GM21526 (cell line): Measurements from ENCODE around the gene CACNA1I.

Source experiments
- ATAC-seq: cut with Tn5 transposase; IDR thresholded peaks from one replicate; pipeline ENCODE4 v1.9.1; 2021; ENCODE audit warnings: moderate library complexity; ENCODE audit not compliant: unreplicated experiment, low FRiP score

The CACNA1I gene

DNA sequence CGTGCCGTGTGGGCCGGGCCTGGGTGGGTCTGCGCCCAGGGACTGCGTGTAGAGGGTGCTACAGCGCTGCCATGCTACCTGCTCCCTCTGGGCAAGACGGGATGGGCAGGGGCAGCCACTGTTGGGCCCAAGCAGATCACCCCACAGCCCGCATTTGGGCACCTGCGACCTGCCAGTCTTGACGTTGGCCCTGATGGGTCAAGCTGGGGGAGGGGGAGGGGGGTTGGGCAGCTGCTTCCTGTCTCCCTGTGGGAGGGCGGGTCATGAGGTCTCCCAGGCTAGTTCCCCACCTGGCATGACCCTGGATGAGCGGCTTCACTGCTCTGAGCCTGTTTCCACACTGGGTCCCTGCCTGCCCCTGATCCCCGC, 35.2 kb upstream of the CACNA1I start:
- no peak for ATAC-seq

DNA sequence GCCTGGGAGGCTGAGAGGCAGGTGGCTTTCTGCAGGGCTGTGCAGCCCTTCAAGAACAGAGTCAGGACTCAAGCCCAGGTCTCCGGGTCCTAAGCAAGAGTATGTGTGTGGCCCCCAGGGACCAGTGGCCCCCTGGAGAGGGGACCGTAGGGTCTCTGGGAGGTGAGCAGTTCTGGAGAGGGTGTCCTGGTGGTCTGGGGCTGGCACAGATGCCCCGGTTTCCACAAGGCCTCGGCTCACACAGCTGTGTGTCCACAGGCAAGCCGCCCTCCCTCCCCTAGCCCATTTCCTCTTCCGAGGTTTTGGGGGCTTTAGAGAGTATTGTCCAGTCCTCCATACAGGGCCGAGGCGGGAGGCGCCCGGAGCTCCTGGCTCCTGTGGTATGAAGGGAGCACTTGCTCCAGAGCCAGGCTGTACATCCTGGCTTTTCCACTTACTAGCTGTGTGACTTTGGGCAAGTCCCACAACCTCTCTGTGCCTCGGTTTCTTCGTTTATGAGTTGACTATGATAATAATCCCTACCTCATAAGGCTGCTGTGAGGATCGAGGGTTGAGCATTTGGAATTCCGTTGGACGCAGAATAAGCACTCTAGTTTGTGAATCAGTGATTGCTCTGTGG, 34.6 kb upstream of the CACNA1I start:
- ATAC-seq: no peak

DNA sequence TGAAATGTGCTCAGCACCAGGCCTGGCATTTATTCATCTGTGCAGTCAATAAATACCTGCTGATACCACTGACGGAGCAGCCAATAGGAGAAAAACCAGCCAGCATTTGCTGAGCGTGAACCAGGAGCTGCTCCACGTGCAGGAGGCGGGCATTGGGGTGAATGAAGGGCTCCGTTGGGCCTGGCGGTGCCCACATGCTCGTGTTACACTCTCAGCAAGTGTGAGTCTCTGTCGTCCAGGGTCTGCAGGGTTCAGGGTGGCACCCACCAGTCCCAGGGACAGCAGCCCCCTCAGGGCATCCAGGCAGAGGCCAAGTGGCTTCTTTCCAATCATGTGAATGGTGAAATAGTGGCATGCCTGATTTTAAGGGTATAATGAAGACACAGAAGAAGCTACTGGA, 33.8 kb upstream of the CACNA1I start:
- ATAC-seq: no peak

DNA sequence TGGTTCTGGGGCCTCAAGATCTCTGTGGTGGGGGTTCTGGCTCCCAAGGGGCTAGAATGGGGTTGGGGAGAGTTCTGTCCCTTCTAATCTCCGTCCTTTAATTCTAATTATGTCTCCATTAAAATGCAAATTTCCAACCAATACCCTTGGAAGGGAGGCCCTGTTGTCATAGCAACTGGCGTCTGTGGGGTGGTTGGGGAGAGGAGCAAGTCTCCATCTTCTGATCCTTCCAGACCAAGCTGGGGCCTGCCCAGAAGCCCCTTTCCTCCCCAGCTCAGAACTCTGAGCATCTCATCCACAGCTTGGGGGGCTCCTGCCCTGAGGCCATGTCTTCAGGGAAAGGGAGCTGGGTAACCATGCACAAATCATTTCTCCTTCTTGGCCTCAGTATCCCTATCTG, 32.6 kb upstream of the CACNA1I start:
- ATAC-seq: no peak

DNA sequence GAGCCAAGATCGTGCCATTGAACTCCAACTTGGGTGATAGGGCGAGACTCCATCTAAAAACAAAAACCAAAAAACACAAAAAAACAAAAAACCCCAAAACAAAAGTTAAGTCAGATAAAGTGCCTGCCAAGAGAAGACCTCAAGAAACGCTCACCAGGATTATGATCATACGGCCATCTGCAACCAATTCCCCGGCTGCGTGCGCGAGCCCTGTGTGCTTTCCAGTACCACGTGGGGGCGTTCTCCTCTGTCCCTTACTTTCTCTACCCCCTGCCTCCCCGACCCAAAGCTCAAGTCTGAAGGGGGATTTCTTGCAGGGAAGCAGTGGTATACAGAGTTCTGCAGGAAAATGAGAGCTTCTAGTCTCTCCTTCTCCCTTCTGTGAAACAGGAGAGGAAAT, 27.5 kb upstream of the CACNA1I start:
- ATAC-seq: no peak

DNA sequence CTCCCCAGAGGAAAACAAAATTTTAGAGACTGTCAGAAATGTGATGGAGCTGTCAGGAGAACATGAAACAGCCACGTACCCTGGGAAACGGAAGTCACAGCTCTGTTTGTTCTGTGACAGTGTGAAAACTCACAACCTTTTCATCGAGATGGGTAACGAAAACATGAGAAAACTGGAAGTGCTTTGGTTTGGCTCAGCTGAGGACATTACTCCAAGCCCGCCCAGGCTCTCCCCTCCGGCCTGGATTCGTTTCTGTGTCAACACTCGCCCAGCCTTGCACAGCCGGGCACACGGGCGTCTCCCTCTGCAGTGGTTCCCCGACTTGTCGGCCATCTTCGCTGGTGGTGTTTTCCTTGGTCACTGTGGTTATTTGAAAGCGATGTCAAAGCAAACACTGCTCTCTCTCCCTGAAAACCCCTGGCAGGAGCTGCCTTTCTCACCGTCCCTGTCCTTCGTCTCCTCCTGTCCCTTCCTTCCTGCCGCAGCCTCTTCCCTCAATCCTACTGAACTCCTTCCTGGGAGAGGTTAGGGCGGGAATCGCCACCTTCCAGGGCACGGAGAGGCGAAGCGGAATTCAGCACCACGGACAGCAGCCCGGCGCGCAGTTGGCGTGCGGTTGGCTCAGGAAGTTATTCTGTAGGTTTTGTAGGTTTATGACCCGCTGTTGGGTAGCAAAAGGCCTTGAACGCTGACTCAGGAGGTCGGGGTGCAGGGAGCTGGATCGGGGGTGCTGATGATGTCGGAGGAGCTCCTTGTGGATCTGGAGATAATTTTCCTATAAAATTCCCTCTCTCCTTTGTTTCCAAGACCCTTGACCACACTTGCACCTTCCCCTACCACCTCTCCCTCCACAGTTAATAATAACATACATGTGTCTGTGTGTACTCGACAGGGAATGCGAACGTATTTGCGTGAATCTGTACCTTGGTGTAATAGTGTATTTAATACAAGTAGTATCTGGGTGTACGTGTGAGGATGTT, 24.9 kb upstream of the CACNA1I start:
- no peak for ATAC-seq

DNA sequence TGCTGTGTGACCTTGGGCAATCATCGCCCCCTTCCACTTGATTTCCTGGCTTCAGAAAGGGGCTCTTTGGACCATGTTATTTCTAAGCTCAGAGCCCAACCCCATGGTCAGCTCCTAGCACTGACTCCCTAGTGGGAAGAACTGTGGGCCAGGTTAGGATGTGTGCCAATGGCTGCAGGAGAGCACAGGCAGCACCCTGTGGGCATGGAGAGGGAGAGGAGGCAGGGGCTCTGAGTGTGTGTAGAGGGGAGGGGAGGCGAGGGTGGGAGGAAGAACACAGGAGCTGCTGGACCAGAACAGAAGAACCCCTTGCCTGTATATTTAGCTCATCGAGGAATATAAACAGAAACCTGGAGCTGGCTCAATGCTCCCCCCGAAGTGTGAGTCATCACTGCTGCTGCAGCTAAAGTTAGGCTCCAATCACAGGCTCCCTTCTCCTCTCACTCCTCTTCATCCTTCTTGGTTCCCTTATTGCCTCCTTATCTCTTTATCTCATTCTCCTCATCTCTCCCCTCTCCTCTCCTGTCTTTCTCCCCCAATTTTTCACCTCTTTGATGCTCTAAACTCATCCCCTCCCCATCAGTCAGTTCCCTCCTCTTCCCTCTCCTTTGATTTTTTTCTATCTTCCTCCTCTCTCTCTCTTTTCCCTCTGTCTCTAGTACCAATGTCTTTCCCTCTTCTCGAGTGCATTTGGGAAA, 23.5 kb upstream of the CACNA1I start:
- ATAC-seq: no peak

DNA sequence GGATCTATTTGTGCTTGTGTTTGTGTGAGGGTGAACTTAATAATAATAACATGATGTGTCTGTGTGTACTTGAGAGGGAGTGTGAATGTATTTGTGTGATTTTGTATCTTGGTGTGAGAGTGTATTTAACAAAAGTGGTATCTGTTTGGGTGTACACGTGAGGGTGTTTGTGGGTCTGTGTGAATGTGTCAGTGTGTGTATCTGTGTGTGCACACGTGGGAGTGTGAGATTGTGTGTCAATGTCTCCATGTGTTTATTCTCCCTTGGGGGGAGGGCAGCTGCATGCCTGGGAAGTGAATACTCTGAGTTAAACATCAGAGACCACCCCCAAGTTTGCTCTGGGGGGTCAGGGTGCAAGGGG, 23.0 kb upstream of the CACNA1I start:
- no peak for ATAC-seq

DNA sequence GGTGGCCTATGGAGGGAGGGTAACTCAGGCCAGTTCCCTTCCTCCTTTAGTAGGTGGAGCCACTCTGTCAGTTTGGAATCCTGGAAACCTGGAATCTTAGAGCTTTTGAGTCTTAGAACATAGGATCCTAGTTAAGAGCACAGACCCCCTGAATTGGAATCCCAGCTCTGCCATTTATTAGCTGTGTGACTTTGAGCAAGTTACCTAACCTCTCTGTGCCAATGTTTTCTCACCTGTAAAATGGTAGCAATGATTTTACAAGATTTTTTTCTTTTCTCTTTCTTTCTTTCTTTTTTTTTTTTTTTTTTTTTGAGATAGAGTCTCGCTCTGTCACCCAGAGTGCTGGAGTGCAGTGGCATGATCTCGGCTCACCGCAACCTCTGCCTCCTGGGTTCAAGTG, 17.1 kb upstream of the CACNA1I start:
- ATAC-seq: no peak

DNA sequence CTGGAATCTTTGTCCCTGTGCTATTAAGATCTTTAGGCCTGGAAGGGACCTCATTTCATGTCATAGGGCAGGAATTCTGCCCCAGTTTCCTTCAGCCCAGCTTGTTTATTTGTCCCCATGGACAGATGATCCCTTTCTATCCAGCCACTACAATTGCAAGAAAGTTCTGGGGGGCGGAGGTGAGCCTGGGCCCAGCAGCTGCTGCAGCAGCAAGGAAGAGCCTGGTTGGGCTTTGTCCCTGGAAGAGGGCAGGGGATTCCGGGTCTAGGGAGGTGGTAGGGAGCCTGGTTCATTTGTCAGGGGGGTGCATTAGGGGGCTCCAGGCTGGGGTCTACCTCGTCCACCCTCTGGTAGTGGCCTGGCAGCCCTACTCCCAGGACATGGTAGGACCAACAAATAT, 16.4 kb upstream of the CACNA1I start:
- no peak for ATAC-seq

DNA sequence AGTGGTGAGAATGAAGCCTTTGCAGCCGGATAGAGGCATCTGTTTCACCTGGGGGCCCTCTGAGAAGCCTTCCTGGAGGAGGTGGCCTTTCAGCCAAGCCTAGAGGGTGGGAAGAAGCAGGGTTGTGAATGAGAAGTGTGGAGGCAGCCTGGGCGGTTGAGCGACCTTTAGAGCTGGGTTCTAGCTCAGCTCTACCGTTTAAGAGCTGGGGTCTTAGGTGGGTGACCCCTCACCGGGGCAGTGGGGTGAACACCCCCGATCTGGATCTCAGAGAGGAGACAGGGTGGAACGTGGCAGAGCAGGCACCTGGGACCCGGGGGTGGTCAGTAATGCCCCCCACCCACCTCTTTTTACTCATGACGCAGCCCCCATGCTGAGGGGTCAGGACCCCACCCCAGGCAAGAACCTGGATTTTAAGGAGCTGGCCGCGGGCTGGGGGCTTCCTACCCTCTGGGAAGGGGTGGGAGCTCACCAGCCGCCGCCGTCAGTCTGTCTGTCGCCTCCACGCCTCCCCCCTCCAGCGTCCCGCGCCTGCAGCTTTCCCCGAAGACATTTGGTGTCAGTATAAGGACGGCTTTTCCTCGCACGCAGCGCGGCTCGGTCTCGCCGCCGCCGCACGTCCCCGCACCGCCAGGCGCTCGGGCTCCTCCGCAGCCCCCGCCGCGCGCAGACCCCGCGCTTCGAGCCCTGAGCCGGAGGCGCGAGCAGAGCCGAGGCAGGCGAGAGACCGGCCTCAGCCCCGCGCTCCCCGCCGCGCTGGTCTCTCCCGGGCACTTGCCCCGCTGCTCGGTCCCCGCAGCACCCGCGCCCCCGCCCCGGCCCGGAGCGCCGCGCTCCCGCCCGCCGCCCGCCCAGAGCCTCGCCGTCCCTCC, 13.3 kb upstream of the CACNA1I start:
- no peak for ATAC-seq

DNA sequence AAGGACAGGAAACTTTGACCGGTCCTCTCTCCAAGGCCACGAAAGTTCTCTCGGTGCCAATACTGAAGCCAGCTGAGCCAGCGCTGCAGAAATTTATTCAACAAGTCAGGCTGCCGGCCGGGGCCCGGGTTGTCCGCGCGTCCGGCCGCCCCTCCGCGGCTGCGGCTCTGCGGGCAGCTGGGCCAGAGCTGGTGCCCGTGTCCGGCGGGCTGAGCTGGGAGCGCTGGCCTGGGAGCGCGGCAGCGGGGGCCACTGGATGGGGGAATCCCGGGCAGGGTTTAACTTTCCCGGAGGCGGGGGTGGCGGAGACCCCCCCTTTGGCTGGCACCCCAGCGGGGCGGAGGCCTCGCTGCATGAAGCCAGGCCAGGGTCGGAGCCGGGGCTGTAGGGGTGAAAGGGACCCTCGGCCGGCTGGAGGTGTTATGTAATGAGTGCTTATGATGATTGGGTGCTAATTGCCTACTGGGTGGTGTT, 12.3 kb upstream of the CACNA1I start:
- no peak for ATAC-seq

DNA sequence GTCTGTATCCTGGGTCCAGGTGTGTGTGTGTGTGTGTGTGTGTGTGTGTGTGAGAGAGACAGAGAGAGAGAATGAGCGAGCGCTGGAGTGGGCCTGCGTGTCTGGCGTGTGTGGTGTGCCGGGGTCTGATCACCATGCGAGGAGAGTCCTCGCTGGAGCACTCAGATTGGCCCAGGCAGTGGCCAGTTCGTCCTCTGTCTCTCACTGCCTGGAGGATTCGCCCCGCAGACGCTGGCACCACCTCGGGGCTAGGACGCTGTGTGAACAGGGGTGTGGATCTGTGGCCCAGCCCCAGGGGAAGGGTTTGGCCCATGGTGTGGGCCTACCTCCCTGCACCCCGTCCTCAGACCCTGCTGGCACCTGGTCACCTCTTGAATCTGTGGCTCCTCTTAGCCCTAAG, 11.6 kb upstream of the CACNA1I start:
- no peak for ATAC-seq

DNA sequence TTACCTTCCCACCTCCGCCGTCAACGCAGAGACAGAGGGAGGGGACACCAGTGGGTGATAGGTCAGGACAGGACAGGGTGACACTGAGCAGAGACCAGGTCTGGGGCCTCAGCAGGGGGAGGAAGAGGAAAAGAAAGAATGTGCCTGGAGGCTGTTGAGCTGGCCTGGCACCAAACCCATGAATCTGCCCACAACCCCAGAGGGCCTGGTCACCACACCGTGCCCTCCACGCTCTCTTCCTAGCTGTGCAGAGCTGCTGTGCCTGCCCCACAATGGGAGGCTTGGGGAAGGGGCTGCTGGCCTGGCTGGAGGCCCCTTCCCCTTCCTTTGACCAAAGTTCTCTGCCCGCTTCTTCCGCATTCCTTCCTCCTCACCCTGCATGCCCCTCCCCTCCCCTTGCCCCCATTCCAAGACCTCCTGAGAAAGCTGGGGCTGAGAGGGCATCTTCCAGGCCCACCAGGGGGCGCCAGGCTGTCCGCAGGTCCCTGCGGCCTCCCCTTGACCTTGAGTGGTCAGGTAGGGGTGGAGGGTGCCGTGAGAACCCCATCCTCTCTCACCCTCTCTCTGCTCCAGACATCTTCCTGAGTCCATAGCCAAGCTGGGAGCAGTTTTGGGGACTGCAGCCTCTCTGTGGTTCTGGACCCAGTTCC, 11.0 kb upstream of the CACNA1I start:
- ATAC-seq: no peak

DNA sequence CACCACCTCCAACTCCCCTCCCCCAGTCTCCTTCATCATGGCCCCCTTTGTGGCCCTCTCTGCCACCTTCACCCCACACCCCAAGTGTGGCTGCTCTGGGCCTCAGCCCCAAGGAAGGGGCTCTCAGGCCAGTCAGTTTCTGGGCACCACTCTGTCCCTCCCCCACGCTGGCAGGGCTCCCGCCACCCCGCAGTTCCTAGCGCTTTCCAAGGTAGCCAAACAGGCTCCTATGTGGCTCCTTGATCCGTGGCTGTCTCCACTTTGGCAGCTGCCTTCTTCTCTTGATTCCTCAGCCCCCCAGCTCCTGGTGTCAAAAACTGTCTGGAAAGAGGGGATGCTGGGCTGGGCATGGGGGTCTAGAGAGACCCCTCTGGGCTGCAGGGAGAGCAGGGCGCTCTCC, 10.4 kb upstream of the CACNA1I start:
- no peak for ATAC-seq

DNA sequence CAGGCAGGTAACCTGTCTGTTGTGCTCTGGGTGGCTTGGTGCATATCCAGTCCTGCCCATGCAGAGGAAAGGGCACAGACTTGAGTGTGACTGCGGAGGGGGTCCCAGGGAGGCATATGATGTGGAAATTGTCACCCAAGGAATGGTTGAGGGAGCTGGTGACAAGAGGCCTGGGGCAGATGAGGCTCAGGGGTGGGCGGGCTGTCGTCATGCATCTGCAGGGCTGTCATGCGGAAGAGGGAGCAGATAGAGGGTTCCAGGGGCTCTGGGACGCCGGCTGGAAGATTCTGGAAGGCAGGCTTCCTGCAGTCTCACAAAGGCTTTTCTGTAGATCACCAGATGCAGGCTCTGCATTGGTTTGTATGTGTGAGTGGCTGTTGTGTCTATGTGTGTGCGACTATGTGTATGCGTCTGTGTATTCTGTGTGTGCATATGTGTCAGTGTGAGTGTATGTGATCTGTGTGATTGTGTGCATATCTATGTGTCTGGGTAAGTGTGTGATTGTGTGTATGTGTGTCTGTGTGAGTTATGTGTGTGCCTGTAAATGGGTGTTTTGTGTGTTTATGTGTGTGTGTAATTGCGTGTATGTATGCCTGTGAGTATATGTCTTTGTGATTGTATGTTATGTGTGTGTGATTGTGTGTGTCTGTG, 7.6 kb upstream of the CACNA1I start:
- no peak for ATAC-seq

DNA sequence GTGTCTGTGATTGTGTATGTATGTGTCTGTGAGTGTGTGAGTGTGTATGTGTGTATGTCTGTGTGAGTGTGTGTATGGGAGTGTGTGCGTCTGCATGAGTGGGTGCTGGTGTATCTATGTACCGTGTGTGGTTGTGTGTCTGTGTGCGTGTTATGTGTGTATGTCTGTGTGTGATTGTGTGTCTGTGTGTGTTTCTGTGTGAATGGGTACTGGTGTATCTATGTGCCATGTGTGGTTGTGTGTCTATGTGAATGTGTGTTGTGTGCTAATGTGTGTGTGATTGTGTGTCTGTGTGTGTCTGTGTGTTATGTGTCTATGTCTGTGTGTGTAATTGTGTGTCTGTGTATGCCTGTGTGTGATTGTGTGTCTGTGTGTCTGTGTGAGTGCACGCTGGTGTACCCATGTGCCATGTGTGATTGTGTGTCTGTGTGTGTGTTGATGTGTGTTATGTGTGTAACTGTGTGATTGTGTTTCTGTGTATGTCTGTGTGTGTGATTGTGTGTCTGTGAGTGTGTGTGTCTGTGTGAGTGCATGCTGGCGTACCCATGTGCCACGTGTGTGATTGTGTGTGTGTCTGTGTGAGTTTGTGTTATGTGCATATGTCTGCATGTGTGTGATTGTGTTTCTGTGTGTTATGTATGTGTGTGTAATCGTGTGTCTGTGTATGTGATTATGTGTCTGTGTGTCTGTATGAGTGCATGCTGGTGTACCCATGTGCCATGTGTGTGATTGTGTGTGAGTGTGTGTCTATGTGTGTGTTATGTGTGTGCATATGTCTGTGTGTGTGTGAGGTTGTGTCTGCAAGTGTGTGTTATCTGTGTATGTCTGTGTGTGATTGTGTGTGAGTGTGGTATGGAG, 6.8 kb upstream of the CACNA1I start:
- no peak for ATAC-seq

DNA sequence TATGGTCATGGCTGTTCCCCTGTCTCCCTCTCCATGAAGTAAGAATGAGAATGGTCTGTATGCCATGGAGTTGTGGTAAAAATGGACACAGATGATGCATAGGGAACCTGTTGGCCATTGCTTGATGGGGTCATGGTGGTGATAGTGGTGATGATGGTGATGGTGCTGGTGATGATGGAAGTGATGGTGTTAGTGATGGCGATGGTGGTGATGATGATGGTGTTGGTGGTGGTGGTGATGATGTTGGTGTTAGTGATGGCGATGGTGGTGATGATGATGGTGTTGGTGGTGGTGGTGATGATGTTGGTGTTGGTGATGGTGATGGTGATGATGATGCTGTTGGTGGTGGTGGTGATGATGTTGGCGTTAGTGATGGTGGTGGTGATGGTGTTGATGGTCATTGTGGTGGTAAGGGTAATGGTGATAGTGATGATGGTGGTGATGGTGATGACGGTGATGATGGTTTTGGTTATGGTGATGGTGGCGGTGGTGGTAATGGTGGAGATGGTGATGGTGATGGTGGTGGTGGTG, 5.1 kb upstream of the CACNA1I start:
- no peak for ATAC-seq
